Measurements from ENCODE around the gene PAIP2B.
A peak's percentile ranks its signal among the peaks of the same experiment; 100 is the strongest.

PAIP2B gene, protein sequence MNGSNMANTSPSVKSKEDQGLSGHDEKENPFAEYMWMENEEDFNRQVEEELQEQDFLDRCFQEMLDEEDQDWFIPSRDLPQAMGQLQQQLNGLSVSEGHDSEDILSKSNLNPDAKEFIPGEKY

DNA sequence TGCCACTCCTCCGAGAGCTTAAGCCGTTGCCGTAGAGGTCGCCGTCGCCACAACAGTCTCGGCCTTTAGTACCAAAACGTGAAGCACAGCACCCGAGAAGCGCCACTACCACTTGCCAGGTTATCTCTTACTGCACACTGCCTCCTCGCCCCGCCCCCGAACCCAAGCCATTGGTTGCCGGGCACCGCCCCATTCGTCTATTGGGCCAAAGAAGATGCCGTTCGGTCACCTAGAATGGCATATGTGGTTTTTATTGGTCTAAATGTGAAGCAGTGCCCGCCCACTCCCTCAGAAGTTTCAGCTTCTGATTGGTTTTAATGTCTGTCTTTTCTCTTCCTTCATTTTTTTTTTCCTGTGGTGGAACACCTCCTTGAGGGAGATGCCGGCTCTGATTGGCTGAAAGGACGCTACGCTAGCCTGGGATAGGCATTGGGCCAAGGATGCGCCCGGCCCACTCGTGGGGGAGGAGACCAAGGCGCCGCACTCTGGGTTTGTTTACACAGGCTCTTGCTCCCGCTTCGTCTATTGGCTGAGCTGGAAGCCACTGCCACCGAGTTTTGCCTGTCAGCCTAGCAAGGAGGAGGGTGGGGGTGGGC, at the start of gene PAIP2B:
PAIP2B (minus strand) TSS at position 139 of the 596 bp plus-strand sequence. CDS start 24,514 bp downstream, outside the sequence.
- peak; percentile 99 to 100 for DNase-seq (ENCODE audit: low spot score in 2 of 2)
- no peaks in the 10 kb centered on the region for H3K9me3 ChIP-seq
- H3K36me3 ChIP-seq (replicated peaks), result no peaks in the 10 kb centered on the region
- peaks cover 12% of the 10 kb centered on the region for H3K4me1 ChIP-seq
- in situ Hi-C loops (cut with MboI; ENCODE audit: low sequenced_read_pairs), result no loop called here
- H3K4me3 ChIP-seq, result peak within 1 kb of the TSS; percentile 80
- no peaks in the 10 kb centered on the region for H3K27me3 ChIP-seq (ENCODE audit: low read depth)

DNA sequence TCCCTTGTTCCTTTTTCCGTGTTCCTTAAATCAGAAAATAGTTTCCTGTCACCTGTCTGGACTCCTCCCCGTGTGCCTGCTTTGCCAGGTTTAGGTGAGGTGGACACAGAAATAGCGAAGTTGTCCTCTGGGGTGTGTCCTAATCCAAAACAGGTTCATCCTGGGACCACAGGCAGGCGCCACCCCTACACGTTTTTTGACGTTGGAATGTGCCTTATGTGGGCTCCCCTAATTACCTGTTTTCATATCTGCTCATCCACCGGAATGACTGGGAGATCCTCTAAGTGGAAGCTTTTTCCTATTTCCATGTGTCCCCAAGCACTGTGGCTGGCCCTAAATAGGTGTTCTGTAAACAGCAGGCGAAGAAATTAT, 49.0 kb upstream of the PAIP2B start:
- Histone ChIP-seq H3K27me3 (ENCODE audit: low read depth) (peaks cover 3% of the 10 kb centered on the region), H3K9me3 (no peaks in the 10 kb centered on the region; the same call in 1 of the 2 replicates), H3K4me3 (peak overlapping the region; percentile 49; the same call in 1 of the 2 replicates), H3K36me3 (replicated peaks) (no peaks in the 10 kb centered on the region), H3K4me1 (peaks cover 17% of the 10 kb centered on the region)
- in situ Hi-C loops (cut with MboI; ENCODE audit: low sequenced_read_pairs), result no loop called here
- DNase-seq (ENCODE audit: low spot score in 2 of 2), result no peak

DNA sequence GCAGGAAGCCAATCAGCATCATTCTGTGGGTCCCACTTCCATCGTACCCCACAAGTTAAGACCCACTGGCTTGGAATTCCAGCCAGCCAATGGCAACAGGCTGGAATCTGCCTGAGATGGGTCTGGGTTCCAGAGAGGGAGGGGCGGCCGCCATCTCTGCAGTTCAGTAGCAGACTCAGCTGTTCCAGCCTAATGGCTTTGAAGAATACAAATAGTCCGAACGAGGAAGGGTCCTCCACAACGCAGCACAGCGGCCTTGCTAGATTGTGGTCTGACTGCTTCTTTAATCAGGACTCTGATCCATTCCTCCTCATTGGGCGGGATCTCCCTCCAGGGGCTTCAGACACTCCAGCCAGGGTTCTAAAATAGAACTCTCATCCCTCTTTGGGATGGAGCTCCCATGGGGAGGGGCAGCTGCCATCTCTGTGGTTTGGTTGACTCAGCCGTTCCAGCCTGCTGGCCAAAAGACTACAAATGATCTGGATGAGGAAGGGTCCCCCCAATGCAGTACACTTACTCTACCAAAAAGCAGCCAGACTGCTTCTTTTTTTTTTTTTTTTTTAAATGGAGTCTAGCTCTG, 42.7 kb upstream of the PAIP2B start:
- no peak overlapping the region for H3K4me3 ChIP-seq
- no peaks in the 10 kb centered on the region for H3K4me1 ChIP-seq
- peaks cover 5% of the 10 kb centered on the region for H3K27me3 ChIP-seq (ENCODE audit: low read depth)
- no peaks in the 10 kb centered on the region; the same call in 1 of the 2 replicates for H3K9me3 ChIP-seq
- no peak for DNase-seq (ENCODE audit: low spot score in 2 of 2)
- no peaks in the 10 kb centered on the region for H3K36me3 ChIP-seq (replicated peaks)
- in situ Hi-C loops (cut with MboI; ENCODE audit: low sequenced_read_pairs), result no loop called here

DNA sequence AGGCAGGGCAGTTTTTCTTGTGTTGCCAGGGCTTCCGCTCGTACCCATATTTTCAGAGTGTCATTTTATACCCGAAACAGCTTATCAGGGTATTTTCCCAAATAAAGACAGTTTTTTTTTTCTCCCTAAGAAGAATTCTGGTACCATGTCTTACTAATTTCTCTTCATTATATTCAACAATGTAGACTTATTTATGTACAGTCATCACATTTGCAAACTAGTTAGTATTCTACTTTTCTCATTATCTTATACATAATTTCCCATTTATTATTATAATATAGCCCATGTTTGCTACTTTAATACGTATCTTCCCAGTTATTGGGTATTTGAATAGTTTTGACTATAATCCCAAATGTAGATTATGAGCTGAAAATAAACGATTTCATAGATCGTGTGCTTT, 36.5 kb upstream of the PAIP2B start:
- no peaks in the 10 kb centered on the region for H3K9me3 ChIP-seq

DNA sequence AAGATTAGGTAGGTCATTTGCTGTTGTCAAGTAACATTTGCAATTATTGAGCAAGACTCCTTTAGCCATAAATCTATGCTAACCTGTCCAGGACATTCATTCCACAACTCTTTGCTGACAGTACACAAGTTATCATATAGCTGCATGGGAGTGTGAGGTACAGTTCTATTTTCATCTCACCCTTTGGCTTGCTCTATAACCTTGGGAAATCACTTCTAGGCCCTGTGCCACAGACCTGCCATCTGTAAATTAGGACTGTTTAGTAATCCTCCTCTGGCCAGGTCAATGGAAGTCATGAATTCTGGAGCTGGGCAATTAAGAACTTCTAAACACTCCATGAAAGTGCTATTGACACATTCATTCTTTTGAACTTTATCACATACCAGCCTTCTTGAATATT, 34.6 kb upstream of the PAIP2B start:
- H3K9me3 ChIP-seq, result no peaks in the 10 kb centered on the region
- in situ Hi-C loops (cut with MboI; ENCODE audit: low sequenced_read_pairs), result no loop called here
- DNase-seq (ENCODE audit: low spot score in 2 of 2), result no peak
- H3K4me1 ChIP-seq, result no peaks in the 10 kb centered on the region
- H3K27me3 ChIP-seq (ENCODE audit: low read depth), result peaks cover 7% of the 10 kb centered on the region; the same call in 1 of the 2 replicates
- H3K36me3 ChIP-seq (replicated peaks), result no peaks in the 10 kb centered on the region
- no peak overlapping the region for H3K4me3 ChIP-seq

More for the DNA sequence above, 36.5 kb upstream of the PAIP2B start:
- DNase-seq (ENCODE audit: low spot score in 2 of 2), result no peak
- Histone ChIP-seq H3K4me3 (no peak overlapping the region), H3K4me1 (no peaks in the 10 kb centered on the region), H3K27me3 (ENCODE audit: low read depth) (peaks cover 7% of the 10 kb centered on the region; the same call in 1 of the 2 replicates), H3K36me3 (replicated peaks) (no peaks in the 10 kb centered on the region)
- in situ Hi-C loops (cut with MboI; ENCODE audit: low sequenced_read_pairs), result no loop called here

DNA sequence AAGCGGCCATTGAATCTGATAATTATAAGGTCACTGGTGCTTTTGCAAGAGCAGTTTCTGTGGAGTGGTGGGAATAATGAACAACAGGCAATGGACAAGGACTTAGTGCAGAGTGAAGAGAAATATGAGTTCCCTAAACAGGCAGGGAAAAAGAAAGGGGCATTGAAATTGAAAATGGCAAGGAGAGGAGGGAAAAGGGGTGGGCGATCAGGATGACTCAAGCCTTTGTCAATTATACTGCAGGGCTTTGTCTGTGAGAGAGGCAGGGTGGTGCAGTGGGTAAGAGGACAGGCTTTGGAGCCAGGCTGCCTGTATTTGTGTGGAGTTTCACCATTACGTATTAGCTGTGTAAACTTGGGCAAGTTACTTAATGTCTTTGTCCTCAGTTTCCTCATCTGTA, 29.5 kb upstream of the PAIP2B start:
- no peak for DNase-seq (ENCODE audit: low spot score in 2 of 2)
- in situ Hi-C loops (cut with MboI; ENCODE audit: low sequenced_read_pairs), result no loop called here
- peaks cover 4% of the 10 kb centered on the region; the same call in 1 of the 2 replicates for H3K27me3 ChIP-seq (ENCODE audit: low read depth)
- H3K9me3 ChIP-seq, result no peaks in the 10 kb centered on the region
- no peaks in the 10 kb centered on the region for H3K36me3 ChIP-seq (replicated peaks)
- no peaks in the 10 kb centered on the region for H3K4me1 ChIP-seq
- no peak overlapping the region for H3K4me3 ChIP-seq

DNA sequence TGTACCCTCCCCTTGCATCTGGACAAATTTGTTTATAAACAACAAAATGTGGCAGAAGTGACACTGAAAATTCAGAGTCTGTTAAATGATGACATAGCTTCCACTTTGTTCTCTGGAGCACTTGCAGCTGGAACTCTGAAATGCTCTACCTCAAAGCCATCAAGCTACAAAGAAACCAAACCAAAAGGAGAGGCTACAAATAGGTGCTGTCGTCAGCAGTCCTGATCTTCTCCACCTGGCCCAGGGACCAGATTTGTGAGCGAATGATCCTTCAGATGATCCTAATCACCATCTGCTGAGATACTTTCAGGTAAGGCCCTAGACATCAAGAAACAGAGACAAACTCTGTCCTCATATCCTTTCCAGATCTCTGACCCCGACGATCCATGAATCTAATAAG, 27.9 kb upstream of the PAIP2B start:
- Histone ChIP-seq H3K36me3 (replicated peaks) (no peaks in the 10 kb centered on the region), H3K4me1 (no peaks in the 10 kb centered on the region), H3K9me3 (no peaks in the 10 kb centered on the region), H3K27me3 (ENCODE audit: low read depth) (peaks cover 4% of the 10 kb centered on the region; the same call in 1 of the 2 replicates), H3K4me3 (no peak overlapping the region)
- DNase-seq (ENCODE audit: low spot score in 2 of 2), result no peak
- in situ Hi-C loops (cut with MboI; ENCODE audit: low sequenced_read_pairs), result no loop called here

DNA sequence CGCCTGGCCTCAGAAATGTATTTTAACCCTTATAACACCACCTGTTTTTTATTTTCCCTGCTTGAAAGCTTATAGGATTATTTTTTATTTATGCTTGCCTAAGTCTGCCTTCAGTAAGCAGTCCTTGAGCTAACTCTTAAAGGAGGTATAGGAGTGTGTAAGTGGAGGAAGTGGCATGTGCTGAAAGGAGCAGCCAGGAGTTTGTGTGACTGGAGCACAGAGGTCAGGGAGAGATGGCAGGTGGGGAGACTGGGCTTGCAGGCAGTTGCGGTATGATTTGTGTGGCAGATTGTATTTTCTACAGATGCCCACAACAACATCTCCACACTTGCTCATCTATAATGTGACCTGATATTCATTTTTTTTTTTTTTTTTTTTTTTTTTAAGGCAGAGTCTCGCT, 27.2 kb upstream of the PAIP2B start:
- no peaks in the 10 kb centered on the region for H3K4me1 ChIP-seq
- no peaks in the 10 kb centered on the region for H3K36me3 ChIP-seq (replicated peaks)
- no peaks in the 10 kb centered on the region for H3K9me3 ChIP-seq
- in situ Hi-C loops (cut with MboI; ENCODE audit: low sequenced_read_pairs), result no loop called here
- H3K4me3 ChIP-seq, result no peak overlapping the region
- peaks cover 3% of the 10 kb centered on the region; the same call in 1 of the 2 replicates for H3K27me3 ChIP-seq (ENCODE audit: low read depth)
- no peak for DNase-seq (ENCODE audit: low spot score in 2 of 2)

DNA sequence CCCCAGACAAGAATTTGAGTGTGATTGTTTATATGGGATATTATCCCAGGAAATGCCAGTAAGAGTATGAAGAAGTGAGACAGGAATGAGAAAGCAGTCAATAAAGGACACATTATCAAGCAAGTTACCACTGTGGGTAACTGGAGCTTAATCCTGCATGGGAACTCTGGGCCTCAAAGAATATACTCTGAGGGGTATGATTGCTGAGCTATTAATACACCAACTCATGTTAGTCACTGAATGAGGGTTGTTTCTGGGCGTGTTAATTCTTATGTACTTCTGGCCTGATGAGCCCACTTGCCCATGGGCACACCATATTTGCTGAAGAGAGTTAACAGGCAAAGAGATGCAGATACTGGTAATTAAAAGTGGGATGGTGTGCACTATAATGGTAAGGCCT, 26.6 kb upstream of the PAIP2B start:
- H3K9me3 ChIP-seq, result no peaks in the 10 kb centered on the region
- H3K27me3 ChIP-seq (ENCODE audit: low read depth), result no peaks in the 10 kb centered on the region
- H3K36me3 ChIP-seq (replicated peaks), result no peaks in the 10 kb centered on the region
- H3K4me1 ChIP-seq, result no peaks in the 10 kb centered on the region
- DNase-seq (ENCODE audit: low spot score in 2 of 2), result no peak
- no peak overlapping the region for H3K4me3 ChIP-seq
- in situ Hi-C loops (cut with MboI; ENCODE audit: low sequenced_read_pairs), result no loop called here

DNA sequence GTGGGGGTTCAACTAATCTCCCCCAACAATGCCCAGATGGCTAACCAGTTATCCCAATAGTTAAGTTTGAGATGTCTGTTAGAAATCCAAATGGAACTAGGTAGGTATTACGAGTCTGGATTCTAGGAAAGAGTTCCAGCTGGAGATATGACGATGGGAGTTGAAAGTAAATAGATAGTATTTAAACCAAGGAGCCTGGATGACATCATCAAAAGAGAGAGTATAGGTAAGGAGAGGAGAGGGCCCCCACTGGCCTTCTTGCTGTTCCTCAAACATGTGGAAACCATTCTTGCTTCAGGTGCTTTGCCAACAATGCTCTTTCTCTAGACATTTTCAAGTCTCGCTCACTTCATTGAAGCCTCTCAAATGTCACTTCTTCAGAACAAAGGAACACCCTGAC, 26.0 kb upstream of the PAIP2B start:
- no peak for DNase-seq (ENCODE audit: low spot score in 2 of 2)
- H3K4me3 ChIP-seq, result no peak overlapping the region
- H3K36me3 ChIP-seq (replicated peaks), result no peaks in the 10 kb centered on the region
- H3K27me3 ChIP-seq (ENCODE audit: low read depth), result no peaks in the 10 kb centered on the region
- H3K4me1 ChIP-seq, result no peaks in the 10 kb centered on the region
- no peaks in the 10 kb centered on the region for H3K9me3 ChIP-seq
- in situ Hi-C loops (cut with MboI; ENCODE audit: low sequenced_read_pairs), result no loop called here

DNA sequence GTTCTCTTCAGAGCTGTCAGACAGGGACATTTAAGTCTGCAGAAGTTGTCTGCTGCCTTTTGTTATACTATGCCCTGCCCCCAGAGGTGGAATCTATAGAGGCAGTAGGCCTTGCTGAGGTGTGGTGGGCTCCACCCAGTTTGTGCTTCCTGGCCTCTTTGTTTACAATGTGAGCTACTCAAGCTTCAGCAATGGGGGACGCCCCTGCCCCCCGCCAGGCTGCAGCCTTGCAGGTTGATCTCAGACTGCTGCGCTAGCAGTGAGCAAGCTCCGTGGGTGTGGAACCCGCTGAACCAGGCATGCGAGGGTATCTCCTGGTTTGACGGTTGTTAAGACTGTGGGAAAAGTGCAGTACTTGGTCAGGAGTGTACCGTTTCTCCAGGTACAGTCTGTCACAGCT, 24.0 kb upstream of the PAIP2B start:
- in situ Hi-C loops (cut with MboI; ENCODE audit: low sequenced_read_pairs), result no loop called here
- no peak for DNase-seq (ENCODE audit: low spot score in 2 of 2)
- Histone ChIP-seq H3K36me3 (replicated peaks) (no peaks in the 10 kb centered on the region), H3K9me3 (no peaks in the 10 kb centered on the region), H3K4me3 (no peak overlapping the region), H3K27me3 (ENCODE audit: low read depth) (no peaks in the 10 kb centered on the region), H3K4me1 (no peaks in the 10 kb centered on the region)

DNA sequence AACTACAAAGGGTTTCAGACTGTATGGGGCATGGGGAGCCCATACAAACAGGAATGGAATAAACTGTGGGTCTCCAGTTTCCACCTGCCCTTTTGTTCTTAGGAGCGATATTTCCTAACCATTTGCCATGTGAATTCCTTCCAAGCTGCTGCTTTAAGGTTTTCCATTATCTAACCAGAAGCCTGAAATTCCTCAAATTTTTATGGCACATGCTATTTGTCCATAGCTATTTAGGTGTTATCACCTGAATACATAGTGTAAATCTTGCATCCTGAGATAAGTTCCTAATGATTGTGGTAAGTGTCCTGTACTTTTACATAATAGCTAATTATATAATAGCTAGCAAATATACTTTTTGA, 17.4 kb upstream of the PAIP2B start:
- Histone ChIP-seq H3K9me3 (no peaks in the 10 kb centered on the region), H3K27me3 (ENCODE audit: low read depth) (peaks cover 12% of the 10 kb centered on the region; the same call in 1 of the 2 replicates), H3K36me3 (replicated peaks) (no peaks in the 10 kb centered on the region), H3K4me1 (no peaks in the 10 kb centered on the region), H3K4me3 (no peak overlapping the region)
- no peak for DNase-seq (ENCODE audit: low spot score in 2 of 2)
- in situ Hi-C loops (cut with MboI; ENCODE audit: low sequenced_read_pairs), result no loop called here

DNA sequence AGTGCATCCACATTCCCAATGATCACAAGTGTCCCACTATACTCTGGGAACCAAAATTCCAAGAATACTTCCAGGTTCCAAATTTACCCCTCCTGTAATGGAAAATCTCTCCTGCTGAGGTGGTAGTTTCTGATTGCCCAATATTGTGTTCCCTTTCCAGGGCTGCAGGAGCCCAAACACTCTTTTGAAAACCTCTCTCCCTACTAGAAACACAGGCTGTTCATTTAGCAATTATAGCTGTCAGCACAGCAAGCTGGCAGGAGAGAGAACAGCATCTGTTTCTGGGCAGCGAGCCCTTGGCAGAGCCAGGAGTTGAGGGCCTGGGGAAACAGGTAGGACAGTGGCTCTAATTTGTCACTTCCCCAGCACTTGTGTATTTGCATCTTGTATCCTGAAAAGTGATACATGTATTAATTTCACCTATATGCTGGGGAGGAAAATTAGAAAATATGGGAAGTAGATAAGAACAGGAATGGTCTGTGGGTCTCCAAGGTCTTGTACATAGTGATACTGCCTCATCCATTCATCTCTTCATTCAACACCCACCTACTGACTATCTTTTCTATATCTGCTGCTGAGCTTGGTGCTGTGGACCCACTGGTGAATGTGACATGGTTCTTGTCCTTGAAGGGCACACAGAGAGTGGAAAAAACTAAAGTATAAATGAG, 16.9 kb upstream of the PAIP2B start:
- in situ Hi-C loops (cut with MboI; ENCODE audit: low sequenced_read_pairs), result no loop called here
- Histone ChIP-seq H3K9me3 (no peaks in the 10 kb centered on the region), H3K4me3 (no peak overlapping the region), H3K4me1 (no peaks in the 10 kb centered on the region), H3K36me3 (replicated peaks) (no peaks in the 10 kb centered on the region), H3K27me3 (ENCODE audit: low read depth) (peaks cover 12% of the 10 kb centered on the region; the same call in 1 of the 2 replicates)
- DNase-seq (ENCODE audit: low spot score in 2 of 2), result no peak

DNA sequence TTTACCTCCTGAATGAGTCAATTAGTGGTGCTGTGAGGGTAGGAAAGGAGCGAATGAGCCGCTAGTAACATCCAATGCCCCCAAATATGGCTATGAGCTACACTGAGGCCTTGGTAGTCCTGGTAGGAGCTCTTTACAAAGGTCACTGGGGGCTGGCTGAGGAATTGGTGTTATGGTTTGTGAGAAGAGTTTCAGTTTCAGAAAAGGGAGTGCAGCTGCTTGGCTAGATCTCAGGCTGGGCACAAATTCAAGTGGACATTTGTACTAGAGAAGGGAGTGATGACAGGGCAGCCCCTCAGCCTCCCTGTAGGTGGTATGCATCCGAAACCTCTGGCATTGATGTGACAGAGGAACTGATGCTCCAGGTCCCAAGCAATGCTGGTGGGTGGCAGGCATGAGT, 13.9 kb upstream of the PAIP2B start:
- Histone ChIP-seq H3K9me3 (no peaks in the 10 kb centered on the region), H3K4me1 (no peaks in the 10 kb centered on the region), H3K36me3 (replicated peaks) (no peaks in the 10 kb centered on the region), H3K27me3 (ENCODE audit: low read depth) (peaks cover 30% of the 10 kb centered on the region), H3K4me3 (no peak overlapping the region)
- DNase-seq (ENCODE audit: low spot score in 2 of 2), result no peak
- in situ Hi-C loops (cut with MboI; ENCODE audit: low sequenced_read_pairs), result no loop called here

Measured in HAP-1 (cell line).